HEK293 (cell line): Measurements from ENCODE around the gene CIRBP.

ENCODE experiments used
- EGR2 ChIP-seq: fragments of 450-650 bp; formaldehyde crosslinking; IDR thresholded peaks from 2 replicates; pipeline ENCODE4 v1.5.1; 2016; ENCODE audit warnings: low read depth, missing biosample characterization, missing genetic modification characterization
- GLI2 ChIP-seq: fragments of 450-650 bp; formaldehyde crosslinking; IDR thresholded peaks from 2 replicates; pipeline ENCODE4; 2017; ENCODE audit warnings: missing biosample characterization, missing genetic modification characterization, low read depth, borderline replicate concordance
- GLI4 ChIP-seq: fragments of 450-650 bp; formaldehyde crosslinking; IDR thresholded peaks from 2 replicates; pipeline ENCODE4 v1.5.1; 2016; ENCODE audit warnings: missing biosample characterization, missing genetic modification characterization
- KLF1 ChIP-seq: fragments of 450-650 bp; formaldehyde crosslinking; IDR thresholded peaks from 2 replicates; pipeline ENCODE4 v1.5.1; 2016; ENCODE audit warnings: missing biosample characterization, missing genetic modification characterization
- OVOL3 ChIP-seq: fragments of 450-650 bp; formaldehyde crosslinking; IDR thresholded peaks from 2 replicates; pipeline ENCODE4 v1.5.1; 2016; ENCODE audit warnings: missing biosample characterization, missing genetic modification characterization
- YY2 ChIP-seq: fragments of 450-650 bp; formaldehyde crosslinking; IDR thresholded peaks from 2 replicates; pipeline ENCODE4 v1.5.1; 2016; ENCODE audit warnings: missing biosample characterization, missing genetic modification characterization
- ZBTB1 ChIP-seq: fragments of 450-650 bp; formaldehyde crosslinking; IDR thresholded peaks from 2 replicates; pipeline ENCODE4 v1.5.1; 2016; ENCODE audit warnings: missing biosample characterization, missing genetic modification characterization
- ZBTB48 ChIP-seq: fragments of 450-650 bp; formaldehyde crosslinking; IDR thresholded peaks from 2 replicates; pipeline ENCODE4 v1.5.1; 2016; ENCODE audit warnings: missing biosample characterization, missing genetic modification characterization
- ZBTB8A ChIP-seq: fragments of 450-650 bp; formaldehyde crosslinking; IDR thresholded peaks from 2 replicates; pipeline ENCODE4 v1.5.1; 2016; ENCODE audit warnings: missing biosample characterization, missing genetic modification characterization
- ZFHX2 ChIP-seq: fragments of 450-650 bp; formaldehyde crosslinking; conservative IDR thresholded peaks from 2 replicates; pipeline ENCODE4 v1.5.1; 2016; ENCODE audit warnings: missing biosample characterization, missing genetic modification characterization
- ZFP37 ChIP-seq: fragments of 450-650 bp; formaldehyde crosslinking; IDR thresholded peaks from 2 replicates; pipeline ENCODE4 v1.5.1; 2016; ENCODE audit warnings: missing biosample characterization, missing genetic modification characterization
- ZNF174 ChIP-seq: fragments of 450-650 bp; formaldehyde crosslinking; IDR thresholded peaks from 2 replicates; pipeline ENCODE4 v1.5.0; 2017; ENCODE audit warnings: missing biosample characterization, mild to moderate bottlenecking, missing genetic modification characterization
- ZNF223 ChIP-seq: fragments of 450-650 bp; formaldehyde crosslinking; IDR thresholded peaks from 2 replicates; pipeline ENCODE4 v1.5.1; 2016; ENCODE audit warnings: missing biosample characterization, missing genetic modification characterization
- ZNF248 ChIP-seq: fragments of 450-650 bp; formaldehyde crosslinking; IDR thresholded peaks from 2 replicates; pipeline ENCODE4 v1.5.1; 2017; ENCODE audit warnings: missing biosample characterization, missing genetic modification characterization
- ZNF292 ChIP-seq: fragments of 450-650 bp; formaldehyde crosslinking; IDR thresholded peaks from 2 replicates; pipeline ENCODE4 v1.5.1; 2016; ENCODE audit warnings: low read depth, missing biosample characterization, missing genetic modification characterization, borderline replicate concordance
- ZNF341 ChIP-seq: fragments of 450-650 bp; formaldehyde crosslinking; IDR thresholded peaks from 2 replicates; pipeline ENCODE4; 2016; ENCODE audit warnings: low read depth, missing biosample characterization, missing genetic modification characterization
- ZNF350 ChIP-seq: fragments of 450-650 bp; formaldehyde crosslinking; IDR thresholded peaks from 2 replicates; pipeline ENCODE4 v1.5.0; 2017; ENCODE audit warnings: missing biosample characterization, mild to moderate bottlenecking, missing genetic modification characterization
- ZNF37A ChIP-seq: fragments of 450-650 bp; IDR thresholded peaks from 2 replicates; pipeline ENCODE4 v1.5.1; 2018; ENCODE audit warnings: missing biosample characterization, missing genetic modification characterization
- ZNF423 ChIP-seq: fragments of 450-650 bp; formaldehyde crosslinking; IDR thresholded peaks from 2 replicates; pipeline ENCODE4 v1.5.1; 2016; ENCODE audit warnings: missing biosample characterization, missing genetic modification characterization
- ZNF473 ChIP-seq: fragments of 450-650 bp; formaldehyde crosslinking; IDR thresholded peaks from 2 replicates; pipeline ENCODE4 v1.5.1; 2017; ENCODE audit warnings: missing biosample characterization, missing genetic modification characterization
- ZNF514 ChIP-seq: fragments of 450-650 bp; formaldehyde crosslinking; IDR thresholded peaks from 2 replicates; pipeline ENCODE4 v1.5.1; 2016; ENCODE audit warnings: missing biosample characterization, missing genetic modification characterization
- ZNF544 ChIP-seq: fragments of 450-650 bp; formaldehyde crosslinking; IDR thresholded peaks from 2 replicates; pipeline ENCODE4 v1.5.0; 2017; ENCODE audit warnings: missing biosample characterization, missing genetic modification characterization
- ZNF626 ChIP-seq: fragments of 450-650 bp; sonication (Bioruptor Pico); formaldehyde crosslinking; IDR thresholded peaks from 2 replicates; pipeline ENCODE4 v1.5.1; 2018; ENCODE audit warnings: missing biosample characterization, missing genetic modification characterization, inconsistent platforms
- ZNF629 ChIP-seq: fragments of 450-650 bp; formaldehyde crosslinking; IDR thresholded peaks from 2 replicates; pipeline ENCODE4 v1.5.1; 2017; ENCODE audit warnings: missing biosample characterization, missing genetic modification characterization
- ZNF677 ChIP-seq: fragments of 450-650 bp; IDR thresholded peaks from 2 replicates; pipeline ENCODE4 v1.5.0; 2018; ENCODE audit warnings: missing biosample characterization, mild to moderate bottlenecking, missing genetic modification characterization, moderate library complexity
- ZNF707 ChIP-seq: fragments of 450-650 bp; formaldehyde crosslinking; IDR thresholded peaks from 2 replicates; pipeline ENCODE4 v1.5.1; 2016; ENCODE audit warnings: missing biosample characterization, missing genetic modification characterization
- ZSCAN16 ChIP-seq: fragments of 450-650 bp; formaldehyde crosslinking; IDR thresholded peaks from 2 replicates; pipeline ENCODE4 v1.5.1; 2016; ENCODE audit warnings: missing biosample characterization, missing genetic modification characterization
- ZSCAN23 ChIP-seq: fragments of 450-650 bp; formaldehyde crosslinking; IDR thresholded peaks from 2 replicates; pipeline ENCODE4 v1.5.1; 2016; ENCODE audit warnings: missing biosample characterization, missing genetic modification characterization
- ZSCAN30 ChIP-seq: fragments of 450-650 bp; IDR thresholded peaks from 2 replicates; pipeline ENCODE4 v1.5.1; 2018; ENCODE audit warnings: missing biosample characterization, mild to moderate bottlenecking, missing genetic modification characterization, moderate library complexity
- TF ChIP-seq, protein P1 (sequence below): fragments of 450-650 bp; formaldehyde crosslinking; IDR thresholded peaks from 2 replicates; pipeline ENCODE4 v1.5.1; 2016; ENCODE audit warnings: missing biosample characterization, missing genetic modification characterization
- TF ChIP-seq, protein P2 (sequence below): fragments of 450-650 bp; formaldehyde crosslinking; IDR thresholded peaks from 2 replicates; pipeline ENCODE4 v1.5.1; 2016; ENCODE audit warnings: missing biosample characterization, missing genetic modification characterization
- TF ChIP-seq, protein P3 (sequence below): fragments of 450-650 bp; formaldehyde crosslinking; conservative IDR thresholded peaks from 2 replicates; pipeline ENCODE4 v1.5.1; 2016; ENCODE audit warnings: low read depth, missing biosample characterization, missing genetic modification characterization
- TF ChIP-seq, protein P4 (sequence below): sonication (generic); formaldehyde crosslinking; IDR thresholded peaks from 2 replicates; pipeline ENCODE4 v1.8.1; 2022; ENCODE audit warnings: mild to moderate bottlenecking, moderate library complexity, missing genetic modification reagents

Gene CIRBP

DNA sequence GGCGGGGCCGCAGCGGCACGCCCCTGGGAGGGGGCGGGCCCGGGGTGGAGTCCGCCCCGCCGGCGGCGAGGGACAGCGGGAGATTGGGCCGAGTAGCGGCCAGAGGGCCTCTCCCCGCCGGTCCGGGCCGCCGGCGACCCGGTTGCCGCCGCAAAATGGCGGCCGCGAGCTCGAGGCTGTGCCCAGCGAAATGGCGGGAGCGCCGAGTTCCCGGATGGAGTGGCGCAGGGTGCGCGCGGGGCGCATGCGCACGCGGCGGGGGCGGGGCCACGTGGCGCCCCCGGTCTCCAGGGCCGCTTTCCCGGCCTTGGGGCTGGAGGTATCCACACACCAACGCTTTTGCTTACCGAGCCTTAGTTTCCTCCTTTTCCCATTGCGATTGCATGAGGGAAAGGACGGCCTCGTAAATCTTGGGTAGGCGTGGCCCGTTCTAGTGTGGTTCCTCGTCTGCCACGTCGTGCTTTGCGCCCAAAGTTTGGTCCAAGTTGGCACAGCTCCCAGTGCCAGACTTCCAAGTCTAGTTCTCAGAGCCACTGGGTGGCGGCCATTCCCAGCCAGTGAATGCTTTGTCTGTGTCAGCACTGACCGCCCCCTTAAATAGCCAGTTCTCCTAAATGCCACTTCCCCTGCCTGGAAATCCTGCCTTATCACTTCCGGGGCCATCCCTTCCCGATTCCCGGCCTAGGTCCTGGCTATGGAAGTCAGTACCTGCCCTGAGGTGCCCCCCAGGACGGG, 513 bp downstream of the CIRBP start (continued):
- TF ChIP-seq ZSCAN16 (tag by site-specific recombination): no peak
- TF ChIP-seq, protein P1, sequence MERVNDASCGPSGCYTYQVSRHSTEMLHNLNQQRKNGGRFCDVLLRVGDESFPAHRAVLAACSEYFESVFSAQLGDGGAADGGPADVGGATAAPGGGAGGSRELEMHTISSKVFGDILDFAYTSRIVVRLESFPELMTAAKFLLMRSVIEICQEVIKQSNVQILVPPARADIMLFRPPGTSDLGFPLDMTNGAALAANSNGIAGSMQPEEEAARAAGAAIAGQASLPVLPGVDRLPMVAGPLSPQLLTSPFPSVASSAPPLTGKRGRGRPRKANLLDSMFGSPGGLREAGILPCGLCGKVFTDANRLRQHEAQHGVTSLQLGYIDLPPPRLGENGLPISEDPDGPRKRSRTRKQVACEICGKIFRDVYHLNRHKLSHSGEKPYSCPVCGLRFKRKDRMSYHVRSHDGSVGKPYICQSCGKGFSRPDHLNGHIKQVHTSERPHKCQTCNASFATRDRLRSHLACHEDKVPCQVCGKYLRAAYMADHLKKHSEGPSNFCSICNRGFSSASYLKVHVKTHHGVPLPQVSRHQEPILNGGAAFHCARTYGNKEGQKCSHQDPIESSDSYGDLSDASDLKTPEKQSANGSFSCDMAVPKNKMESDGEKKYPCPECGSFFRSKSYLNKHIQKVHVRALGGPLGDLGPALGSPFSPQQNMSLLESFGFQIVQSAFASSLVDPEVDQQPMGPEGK (tag by site-specific recombination): peak; percentile 63
- no peak; the same call in 1 of the 2 replicates for TF ChIP-seq ZSCAN23
- TF ChIP-seq ZNF248 (tag by site-specific recombination): peak; percentile 5; the same call in 1 of the 2 replicates
- TF ChIP-seq, protein P2, sequence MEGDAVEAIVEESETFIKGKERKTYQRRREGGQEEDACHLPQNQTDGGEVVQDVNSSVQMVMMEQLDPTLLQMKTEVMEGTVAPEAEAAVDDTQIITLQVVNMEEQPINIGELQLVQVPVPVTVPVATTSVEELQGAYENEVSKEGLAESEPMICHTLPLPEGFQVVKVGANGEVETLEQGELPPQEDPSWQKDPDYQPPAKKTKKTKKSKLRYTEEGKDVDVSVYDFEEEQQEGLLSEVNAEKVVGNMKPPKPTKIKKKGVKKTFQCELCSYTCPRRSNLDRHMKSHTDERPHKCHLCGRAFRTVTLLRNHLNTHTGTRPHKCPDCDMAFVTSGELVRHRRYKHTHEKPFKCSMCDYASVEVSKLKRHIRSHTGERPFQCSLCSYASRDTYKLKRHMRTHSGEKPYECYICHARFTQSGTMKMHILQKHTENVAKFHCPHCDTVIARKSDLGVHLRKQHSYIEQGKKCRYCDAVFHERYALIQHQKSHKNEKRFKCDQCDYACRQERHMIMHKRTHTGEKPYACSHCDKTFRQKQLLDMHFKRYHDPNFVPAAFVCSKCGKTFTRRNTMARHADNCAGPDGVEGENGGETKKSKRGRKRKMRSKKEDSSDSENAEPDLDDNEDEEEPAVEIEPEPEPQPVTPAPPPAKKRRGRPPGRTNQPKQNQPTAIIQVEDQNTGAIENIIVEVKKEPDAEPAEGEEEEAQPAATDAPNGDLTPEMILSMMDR (tag by site-specific recombination): peak; percentile 84
- peak; percentile 54 for TF ChIP-seq ZFHX2 (tag by site-specific recombination)
- peak; percentile 59 for TF ChIP-seq ZNF341 (tag by site-specific recombination)
- peak; percentile 21; the same call in 1 of the 2 replicates for TF ChIP-seq ZBTB48
- TF ChIP-seq, protein P3, sequence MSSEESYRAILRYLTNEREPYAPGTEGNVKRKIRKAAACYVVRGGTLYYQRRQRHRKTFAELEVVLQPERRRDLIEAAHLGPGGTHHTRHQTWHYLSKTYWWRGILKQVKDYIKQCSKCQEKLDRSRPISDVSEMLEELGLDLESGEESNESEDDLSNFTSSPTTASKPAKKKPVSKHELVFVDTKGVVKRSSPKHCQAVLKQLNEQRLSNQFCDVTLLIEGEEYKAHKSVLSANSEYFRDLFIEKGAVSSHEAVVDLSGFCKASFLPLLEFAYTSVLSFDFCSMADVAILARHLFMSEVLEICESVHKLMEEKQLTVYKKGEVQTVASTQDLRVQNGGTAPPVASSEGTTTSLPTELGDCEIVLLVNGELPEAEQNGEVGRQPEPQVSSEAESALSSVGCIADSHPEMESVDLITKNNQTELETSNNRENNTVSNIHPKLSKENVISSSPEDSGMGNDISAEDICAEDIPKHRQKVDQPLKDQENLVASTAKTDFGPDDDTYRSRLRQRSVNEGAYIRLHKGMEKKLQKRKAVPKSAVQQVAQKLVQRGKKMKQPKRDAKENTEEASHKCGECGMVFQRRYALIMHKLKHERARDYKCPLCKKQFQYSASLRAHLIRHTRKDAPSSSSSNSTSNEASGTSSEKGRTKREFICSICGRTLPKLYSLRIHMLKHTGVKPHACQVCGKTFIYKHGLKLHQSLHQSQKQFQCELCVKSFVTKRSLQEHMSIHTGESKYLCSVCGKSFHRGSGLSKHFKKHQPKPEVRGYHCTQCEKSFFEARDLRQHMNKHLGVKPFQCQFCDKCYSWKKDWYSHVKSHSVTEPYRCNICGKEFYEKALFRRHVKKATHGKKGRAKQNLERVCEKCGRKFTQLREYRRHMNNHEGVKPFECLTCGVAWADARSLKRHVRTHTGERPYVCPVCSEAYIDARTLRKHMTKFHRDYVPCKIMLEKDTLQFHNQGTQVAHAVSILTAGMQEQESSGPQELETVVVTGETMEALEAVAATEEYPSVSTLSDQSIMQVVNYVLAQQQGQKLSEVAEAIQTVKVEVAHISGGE: peak; percentile 41
- TF ChIP-seq KLF1: no peak; the same call in none of the 2 replicates
- TF ChIP-seq ZNF677 (tag by site-specific recombination): peak; percentile 63; the same call in 1 of the 2 replicates
- TF ChIP-seq ZNF707: no peak
- no peak for TF ChIP-seq ZNF292 (tag by site-specific recombination)
- no peak for TF ChIP-seq GLI2 (tag by site-specific recombination)
- peak; percentile 78 for TF ChIP-seq YY2
- TF ChIP-seq ZNF514 (tag by site-specific recombination): no peak
- TF ChIP-seq ZBTB8A (tag by site-specific recombination): peak; percentile 20; the same call in 1 of the 2 replicates
- TF ChIP-seq ZNF629 (tag by site-specific recombination): peak; percentile 59
- peak; percentile 51; the same call in 1 of the 2 replicates for TF ChIP-seq ZFP37
- TF ChIP-seq ZBTB1 (tag by site-specific recombination): no peak
- TF ChIP-seq ZNF350 (tag by site-specific recombination): no peak
- TF ChIP-seq ZNF37A (tag by site-specific recombination): no peak
- TF ChIP-seq ZNF423 (tag by site-specific recombination): no peak
- TF ChIP-seq, protein P4, sequence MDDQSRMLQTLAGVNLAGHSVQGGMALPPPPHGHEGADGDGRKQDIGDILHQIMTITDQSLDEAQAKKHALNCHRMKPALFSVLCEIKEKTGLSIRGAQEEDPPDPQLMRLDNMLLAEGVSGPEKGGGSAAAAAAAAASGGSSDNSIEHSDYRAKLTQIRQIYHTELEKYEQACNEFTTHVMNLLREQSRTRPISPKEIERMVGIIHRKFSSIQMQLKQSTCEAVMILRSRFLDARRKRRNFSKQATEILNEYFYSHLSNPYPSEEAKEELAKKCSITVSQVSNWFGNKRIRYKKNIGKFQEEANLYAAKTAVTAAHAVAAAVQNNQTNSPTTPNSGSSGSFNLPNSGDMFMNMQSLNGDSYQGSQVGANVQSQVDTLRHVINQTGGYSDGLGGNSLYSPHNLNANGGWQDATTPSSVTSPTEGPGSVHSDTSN (CRISPR knock-in tag): no peak
- no peak for TF ChIP-seq GLI4 (tag by site-specific recombination)
- 0 out of 2 replicates have a peak, but pooled peaks have one; percentile 24 for TF ChIP-seq EGR2 (tag by site-specific recombination)
- TF ChIP-seq ZNF626: no peak
- TF ChIP-seq ZNF223 (tag by site-specific recombination): no peak; the same call in 1 of the 2 replicates
- no peak; the same call in 1 of the 2 replicates for TF ChIP-seq OVOL3 (tag by site-specific recombination)
- TF ChIP-seq ZNF174 (tag by site-specific recombination): no peak
- TF ChIP-seq ZNF473 (tag by site-specific recombination): no peak
- TF ChIP-seq ZNF544 (tag by site-specific recombination): no peak
- peak; percentile 66; the same call in 1 of the 2 replicates for TF ChIP-seq ZSCAN30 (tag by site-specific recombination)
